Ascending aorta (tissue), 2 donors: ENCODE measurements around the gene CHTOP. TPM values are rescaled to one million over a fixed set of nuclear protein-coding genes. Genes with fewer than 3 reads are reported as not detected.

ENCODE experiments used
- DNase-seq, 2 donors: peaks; one replicate each; pipeline ENCODE4 v3.0.0-alpha.2; 2019; ENCODE audit warnings: low spot score in 2 of 2
- H3K27ac ChIP-seq, 2 donors: fragments of 200-600 bp; sonication (generic); one replicate each; pipeline ENCODE4 v1.5.1; 2016 to 2017; ENCODE audit warnings: mild to moderate bottlenecking in 1 of 2
- H3K27me3 ChIP-seq: fragments of 200-600 bp; sonication (generic); one replicate; pipeline ENCODE4 v1.5.1; 2017
- H3K36me3 ChIP-seq, 2 donors: fragments of 200-600 bp; sonication (generic); one replicate each; pipeline ENCODE4 v1.5.1; 2016
- H3K4me1 ChIP-seq, 2 donors: fragments of 200-600 bp; sonication (generic); one replicate each; pipeline ENCODE4 v1.5.1; 2016 to 2017; ENCODE audit warnings: mild to moderate bottlenecking in 1 of 2
- H3K4me3 ChIP-seq, 2 donors: fragments of 200-600 bp; sonication (generic); one replicate each; pipeline ENCODE4 v1.5.1; 2016 to 2017; ENCODE audit warnings: mild to moderate bottlenecking in 1 of 2
- H3K9me3 ChIP-seq, 2 donors: fragments of 200-600 bp; sonication (generic); one replicate each; pipeline ENCODE4 v1.5.1; 2016
- intact Hi-C: fragments of 100-400 bp; cut with DNase I; formaldehyde crosslinking; loops from one replicate; pipeline ENCODE4 v1.15.1; 2023
- total RNA-seq: library from RNA; depleted of rRNA; stranded (reverse); fragments of >200 nt; gene quantifications from one replicate; pipeline ENCODE4 v1.1.0, GENCODE V29; 2016
- TF ChIP-seq, protein P1 (sequence below), 3 experiments: fragments of 200-600 bp in 2 of 3; fragments of 450-650 bp in 1 of 3; sonication (generic) in 2 of 3; IDR thresholded peaks; one replicate each; pipeline ENCODE4 v1.5.1; 2016 to 2019; ENCODE audit warnings: antibody characterized with exemption in 3 of 3, mild to moderate bottlenecking in 1 of 3, moderate library complexity in 1 of 3

Gene CHTOP
- total RNA-seq, 1 donor from 2014 or later: 58.9 TPM

DNA sequence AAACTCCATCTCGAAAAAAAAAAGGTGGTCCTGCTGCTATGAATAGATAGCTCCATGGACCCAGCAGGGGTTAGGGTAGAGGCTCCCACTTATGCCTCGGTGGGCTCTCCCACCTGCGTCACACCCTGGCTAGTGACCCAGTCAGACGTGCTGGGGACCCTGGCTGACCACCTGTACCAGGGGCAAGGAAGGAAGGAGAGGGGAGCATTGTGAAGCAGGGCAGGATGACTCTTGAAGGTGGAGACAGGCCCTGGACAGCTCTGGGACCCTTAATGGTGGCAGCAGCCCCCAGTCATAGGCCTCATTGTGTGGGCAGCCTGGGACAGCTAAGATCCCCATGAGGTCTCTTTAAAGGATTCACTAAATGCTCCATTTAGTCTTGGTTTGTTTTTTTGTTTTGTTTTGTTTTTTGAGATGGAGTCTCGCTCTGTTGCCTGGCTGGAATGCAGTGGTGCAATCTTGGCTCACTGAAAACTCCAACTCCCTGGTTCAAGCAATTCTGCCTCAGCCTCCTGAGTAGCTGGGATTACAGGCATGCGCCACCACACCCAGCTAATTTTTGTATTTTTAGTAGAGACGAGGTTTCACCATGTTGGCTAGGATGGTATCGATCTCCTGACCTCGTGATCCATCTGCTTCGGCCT is 14.3 kb downstream of the CHTOP start:
- Histone ChIP-seq H3K36me3 (peaks cover 24 to 38% of the 10 kb centered on the region in 2 donors), H3K27ac (no peak overlapping the region), H3K27me3 (no peaks in the 10 kb centered on the region), H3K4me3 (no peak overlapping the region), H3K4me1 (peaks cover 5 to 12% of the 10 kb centered on the region in 2 donors), H3K9me3 (no peaks in the 10 kb centered on the region)
- peak in 1 of 2 donors; percentile 41 for DNase-seq
- intact Hi-C loops: no loop called here
- TF ChIP-seq, protein P1, sequence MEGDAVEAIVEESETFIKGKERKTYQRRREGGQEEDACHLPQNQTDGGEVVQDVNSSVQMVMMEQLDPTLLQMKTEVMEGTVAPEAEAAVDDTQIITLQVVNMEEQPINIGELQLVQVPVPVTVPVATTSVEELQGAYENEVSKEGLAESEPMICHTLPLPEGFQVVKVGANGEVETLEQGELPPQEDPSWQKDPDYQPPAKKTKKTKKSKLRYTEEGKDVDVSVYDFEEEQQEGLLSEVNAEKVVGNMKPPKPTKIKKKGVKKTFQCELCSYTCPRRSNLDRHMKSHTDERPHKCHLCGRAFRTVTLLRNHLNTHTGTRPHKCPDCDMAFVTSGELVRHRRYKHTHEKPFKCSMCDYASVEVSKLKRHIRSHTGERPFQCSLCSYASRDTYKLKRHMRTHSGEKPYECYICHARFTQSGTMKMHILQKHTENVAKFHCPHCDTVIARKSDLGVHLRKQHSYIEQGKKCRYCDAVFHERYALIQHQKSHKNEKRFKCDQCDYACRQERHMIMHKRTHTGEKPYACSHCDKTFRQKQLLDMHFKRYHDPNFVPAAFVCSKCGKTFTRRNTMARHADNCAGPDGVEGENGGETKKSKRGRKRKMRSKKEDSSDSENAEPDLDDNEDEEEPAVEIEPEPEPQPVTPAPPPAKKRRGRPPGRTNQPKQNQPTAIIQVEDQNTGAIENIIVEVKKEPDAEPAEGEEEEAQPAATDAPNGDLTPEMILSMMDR (IDR thresholded peaks at IDR 0.05): no peak

DNA sequence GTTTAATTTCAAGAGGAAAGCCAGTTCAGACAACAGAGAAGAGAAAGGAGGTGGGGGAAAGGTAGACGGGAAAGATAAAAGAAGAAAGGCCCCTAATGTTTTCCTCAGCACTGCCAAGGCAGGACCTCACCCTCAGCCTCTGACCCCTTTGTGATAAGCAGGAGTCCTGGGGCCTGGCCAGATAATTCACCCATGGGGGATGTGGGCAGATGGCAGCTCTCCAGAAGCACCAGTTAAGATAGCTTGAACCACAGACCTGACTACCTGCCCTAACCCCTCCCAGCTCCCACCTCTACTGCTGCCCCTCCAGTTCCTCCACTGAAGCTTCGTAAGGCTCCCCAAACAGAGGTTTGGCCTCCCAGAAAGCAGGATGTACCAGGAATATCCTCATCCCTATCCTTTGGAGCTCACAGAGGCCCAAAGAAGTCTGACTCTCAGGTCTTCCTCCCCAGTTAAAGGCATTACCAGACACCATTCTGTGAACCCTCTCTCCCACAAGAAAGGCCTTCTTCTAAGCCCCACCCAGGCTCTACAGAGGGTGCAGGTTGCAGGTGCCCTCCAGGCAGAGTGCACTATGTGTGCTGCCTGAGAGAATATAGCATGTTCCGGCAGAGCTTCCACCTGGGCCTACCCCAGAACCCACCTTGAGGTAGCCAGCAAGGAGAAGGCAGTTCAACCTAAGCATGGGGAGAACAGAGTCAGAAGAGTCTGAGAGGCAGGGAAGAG is 15.4 kb downstream of the CHTOP start:
- intact Hi-C loops: no loop called here
- Histone ChIP-seq H3K4me1 (peaks cover 5 to 12% of the 10 kb centered on the region in 2 donors), H3K27ac (peak overlapping the region in 1 of 2 donors; percentile 29), H3K27me3 (no peaks in the 10 kb centered on the region), H3K4me3 (no peak overlapping the region), H3K36me3 (peaks cover 12 to 26% of the 10 kb centered on the region in 2 donors), H3K9me3 (no peaks in the 10 kb centered on the region)
- TF ChIP-seq, protein P1 (IDR thresholded peaks at IDR 0.05): no peak
- DNase-seq: peak in 1 of 2 donors; percentile 55

DNA sequence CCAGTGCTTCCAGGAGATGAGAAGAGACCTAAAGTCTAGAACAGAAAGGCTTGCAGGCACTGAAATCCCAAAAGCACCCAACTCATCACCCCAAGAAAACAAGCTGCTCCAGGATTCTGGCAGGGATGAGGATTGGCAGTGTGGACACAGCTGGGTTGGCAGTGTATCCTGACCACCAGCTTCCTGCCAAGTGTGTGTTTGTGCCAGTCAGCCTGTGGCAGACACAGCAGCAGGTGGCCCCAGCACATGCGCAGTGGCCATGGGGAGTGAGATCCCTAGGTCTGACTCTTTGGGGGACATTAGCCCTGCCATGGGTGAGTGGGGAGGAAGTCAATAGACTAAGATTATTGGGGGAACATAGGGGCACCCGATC is 16.0 kb downstream of the CHTOP start:
- no peaks in the 10 kb centered on the region for H3K27me3 ChIP-seq
- H3K4me3 ChIP-seq: no peak overlapping the region
- TF ChIP-seq, protein P1 (IDR thresholded peaks at IDR 0.05): no peak
- peak in 1 of 2 donors; percentile 68 for DNase-seq
- no peaks in the 10 kb centered on the region for H3K9me3 ChIP-seq
- peaks cover 7 to 21% of the 10 kb centered on the region in 2 donors for H3K36me3 ChIP-seq
- intact Hi-C loops: no loop called here
- H3K27ac ChIP-seq: peak overlapping the region in 1 of 2 donors; percentile 29
- peaks cover 5 to 12% of the 10 kb centered on the region in 2 donors for H3K4me1 ChIP-seq

DNA sequence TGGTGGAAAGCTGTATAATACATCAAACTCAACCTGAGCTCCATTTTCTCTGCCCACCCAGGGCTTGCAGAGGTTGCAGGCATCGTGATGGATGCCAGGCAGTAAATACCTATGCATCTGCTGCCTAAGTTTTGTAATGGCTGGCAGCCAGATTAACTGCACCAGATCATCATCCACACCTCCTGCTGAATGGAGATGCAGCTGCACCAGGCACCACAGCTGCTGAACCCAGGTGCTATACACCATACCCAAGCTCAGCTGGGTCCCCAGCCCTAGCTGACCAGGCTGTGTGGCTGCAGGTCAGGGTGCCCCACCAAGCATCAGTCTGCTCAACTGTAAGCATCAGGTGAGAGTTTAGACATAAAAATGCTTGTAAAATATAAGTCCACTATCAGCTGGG is 17.9 kb downstream of the CHTOP start:
- H3K4me3 ChIP-seq: no peak overlapping the region
- H3K4me1 ChIP-seq: peaks cover 5 to 12% of the 10 kb centered on the region in 2 donors
- no peak overlapping the region for H3K27ac ChIP-seq
- TF ChIP-seq, protein P1 (IDR thresholded peaks at IDR 0.05): no peak
- peaks cover 0 to 1% of the 10 kb centered on the region in 2 donors for H3K36me3 ChIP-seq
- no peaks in the 10 kb centered on the region for H3K9me3 ChIP-seq
- no peaks in the 10 kb centered on the region for H3K27me3 ChIP-seq
- intact Hi-C loops: no loop called here
- no peak for DNase-seq

DNA sequence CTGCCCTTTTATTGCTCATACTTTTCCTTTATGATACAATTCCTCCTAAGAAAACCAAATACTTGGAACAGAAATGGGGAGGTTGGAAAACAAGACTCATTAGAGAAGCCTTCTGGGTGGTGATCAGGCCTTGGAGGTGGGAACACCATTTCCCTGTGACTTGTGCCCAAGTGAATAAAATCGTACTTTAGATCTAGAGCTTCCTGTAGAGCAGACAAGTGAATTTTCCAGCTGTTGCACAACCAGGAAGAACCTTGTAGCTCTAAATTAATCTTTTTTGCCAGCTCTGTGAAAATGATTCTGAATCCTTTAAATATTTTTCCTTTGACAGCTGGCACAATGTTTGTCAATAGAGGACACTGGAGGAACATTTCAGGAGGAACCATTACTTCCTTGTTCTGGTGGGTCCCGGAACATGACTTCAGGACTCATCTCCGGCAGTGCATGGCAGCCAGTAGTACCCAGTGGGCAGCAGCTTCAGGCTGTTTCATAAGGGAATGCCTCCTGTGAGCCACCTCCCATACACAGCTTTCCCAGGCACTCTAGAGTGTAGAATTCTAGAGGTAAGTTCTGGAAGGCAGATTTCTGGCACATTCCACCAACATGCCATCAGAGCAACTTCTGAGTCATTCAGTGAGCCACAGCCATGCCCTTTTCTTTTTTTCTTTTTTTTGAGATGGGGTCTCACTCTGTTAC is 19.1 kb downstream of the CHTOP start:
- Histone ChIP-seq H3K36me3 (no peaks in the 10 kb centered on the region), H3K9me3 (no peaks in the 10 kb centered on the region), H3K27me3 (no peaks in the 10 kb centered on the region), H3K4me1 (peaks cover 5 to 14% of the 10 kb centered on the region in 2 donors), H3K27ac (peak overlapping the region; percentile 51 to 53), H3K4me3 (no peak overlapping the region)
- TF ChIP-seq, protein P1 (IDR thresholded peaks at IDR 0.05): no peak
- intact Hi-C loops: no loop called here
- no peak for DNase-seq
